K562 (cell line): Measurements from ENCODE around the gene DOK3. TPM values are rescaled to one million over a fixed set of nuclear protein-coding genes. Genes with fewer than 3 reads are reported as not detected.

Experiments used
- ARID1B ChIP-seq: fragments of 450-650 bp; IDR thresholded peaks from 2 replicates; pipeline ENCODE4 v1.6.1; 2016; ENCODE audit warnings: antibody characterized with exemption, mild to moderate bottlenecking, inconsistent platforms
- BRF2 ChIP-seq: IDR thresholded peaks from 3 replicates; pipeline ENCODE4 v1.6.1; 2011; ENCODE audit warnings: borderline replicate concordance, mild to moderate bottlenecking; ENCODE audit not compliant: insufficient read length, insufficient read depth
- CBFA2T3 ChIP-seq: fragments of 450-650 bp; IDR thresholded peaks from 2 replicates; pipeline ENCODE4 v1.6.1; 2017
- CBX1 ChIP-seq: sonication (generic); IDR thresholded peaks from 2 replicates; pipeline ENCODE4 v1.6.1; 2016; ENCODE audit warnings: antibody characterized with exemption, low read depth, mild to moderate bottlenecking
- CCAR2 ChIP-seq: fragments of 200-400 bp; formaldehyde crosslinking; IDR thresholded peaks from 2 replicates; pipeline ENCODE4 v1.6.1; 2017; ENCODE audit warnings: mild to moderate bottlenecking, low read depth, low read length
- DACH1 ChIP-seq: fragments of 450-650 bp; IDR thresholded peaks from 2 replicates; pipeline ENCODE4 v1.6.1; 2018; ENCODE audit not compliant: partially characterized antibody
- DLX4 ChIP-seq: fragments of 250-450 bp; sonication (Bioruptor Pico); IDR thresholded peaks from 2 replicates; pipeline ENCODE4 v1.6.1; 2021; ENCODE audit warnings: mild to moderate bottlenecking
- E2F8 ChIP-seq: fragments of 450-650 bp; IDR thresholded peaks from 2 replicates; pipeline ENCODE4 v1.7.1; 2018; ENCODE audit warnings: mild to moderate bottlenecking, low read depth; ENCODE audit not compliant: partially characterized antibody
- FOSL1 ChIP-seq: fragments of 200-800 bp; sonication (Bioruptor generic); conservative IDR thresholded peaks from 2 replicates; pipeline ENCODE4 v1.6.1; 2016; ENCODE audit warnings: missing genetic modification characterization, missing compliant biosample characterization
- FOXA3 ChIP-seq, 2 experiments: fragments of 450-650 bp in 1 of 2; sonication (generic) in 1 of 2; formaldehyde crosslinking; IDR thresholded peaks in 1 of 2; conservative IDR thresholded peaks in 1 of 2; 2 replicates each; pipeline versions ENCODE4 v1.4.0 to v1.8.0; 2020 to 2022; ENCODE audit warnings: mild to moderate bottlenecking in 2 of 2, missing genetic modification reagents in 1 of 2
- GTF2F1 ChIP-seq: IDR thresholded peaks from 2 replicates; pipeline ENCODE4 v1.6.1; 2011; ENCODE audit warnings: low read depth, low read length, improper control_type of control experiment
- HDAC1 ChIP-seq, 2 experiments: fragments of 450-650 bp; IDR thresholded peaks; 2 replicates each; pipeline ENCODE4 v1.6.1; 2016 to 2017; ENCODE audit warnings: inconsistent platforms in 1 of 2, mild to moderate bottlenecking in 1 of 2, moderate library complexity in 1 of 2
- KHSRP ChIP-seq: fragments of 450-650 bp; IDR thresholded peaks from 2 replicates; pipeline ENCODE4 v1.6.1; 2017
- NRF1 ChIP-seq, 2 experiments: fragments of 450-650 bp; IDR thresholded peaks in 1 of 2; conservative IDR thresholded peaks in 1 of 2; 2 replicates each; pipeline ENCODE4 v1.6.1; 2014; ENCODE audit warnings: mild to moderate bottlenecking in 2 of 2
- POLR2AphosphoS5 ChIP-seq: IDR thresholded peaks from 2 replicates; pipeline ENCODE4 v1.6.1; 2011; ENCODE audit warnings: mild to moderate bottlenecking, low read depth, low read length, moderate library complexity; ENCODE audit not compliant: control insufficient read depth, insufficient read depth
- SMAD2 ChIP-seq: fragments of 150-350 bp; IDR thresholded peaks from 2 replicates; pipeline ENCODE4 v1.6.1; 2014; ENCODE audit warnings: low read depth, mild to moderate bottlenecking, low read length
- SNIP1 ChIP-seq: fragments of 450-650 bp; IDR thresholded peaks from 2 replicates; pipeline ENCODE4 v1.7.1; 2017; ENCODE audit warnings: low read depth, mild to moderate bottlenecking
- STAG1 ChIP-seq: sonication (generic); formaldehyde crosslinking; IDR thresholded peaks from 2 replicates; pipeline ENCODE4 v1.5.0; 2020; ENCODE audit warnings: missing genetic modification reagents, borderline replicate concordance
- TCFL5 ChIP-seq: fragments of 250-450 bp; sonication (Bioruptor Pico); conservative IDR thresholded peaks from 2 replicates; pipeline ENCODE4 v1.6.1; 2021; ENCODE audit warnings: mild to moderate bottlenecking, moderate library complexity, matching md5 sums
- TOE1 ChIP-seq, 2 experiments: fragments of 450-650 bp in 1 of 2; sonication (generic) in 1 of 2; formaldehyde crosslinking in 1 of 2; IDR thresholded peaks; 2 replicates each; pipeline versions ENCODE4 v1.7.1 to v1.8.0; 2016 to 2022; ENCODE audit warnings: borderline replicate concordance in 2 of 2, mild to moderate bottlenecking in 2 of 2, antibody characterized with exemption in 1 of 2, inconsistent platforms in 1 of 2, low read depth in 1 of 2, missing genetic modification reagents in 1 of 2, moderate library complexity in 1 of 2
- XRCC4 ChIP-seq: IDR thresholded peaks from one replicate; pipeline ENCODE4 v1.6.1; 2011; ENCODE audit not compliant: insufficient read depth, insufficient read length; ENCODE audit errors: extremely low read depth
- ZBTB17 ChIP-seq: fragments of 450-650 bp; formaldehyde crosslinking; IDR thresholded peaks from 2 replicates; pipeline ENCODE4 v1.4.0; 2020; ENCODE audit warnings: mild to moderate bottlenecking
- ZBTB9 ChIP-seq: fragments of 450-650 bp; formaldehyde crosslinking; IDR thresholded peaks from 2 replicates; pipeline ENCODE4 v1.4.0; 2020; ENCODE audit warnings: mild to moderate bottlenecking, moderate library complexity
- ZFP1 ChIP-seq: fragments of 450-650 bp; formaldehyde crosslinking; IDR thresholded peaks from 2 replicates; pipeline ENCODE4 v1.4.0; 2020; ENCODE audit warnings: mild to moderate bottlenecking, mixed read lengths
- ZNF583 ChIP-seq: fragments of 250-450 bp; sonication (Bioruptor Pico); IDR thresholded peaks from 2 replicates; pipeline ENCODE4 v1.4.0; 2020
- ZNF785 ChIP-seq: fragments of 250-450 bp; sonication (Bioruptor Pico); IDR thresholded peaks from 2 replicates; pipeline ENCODE4 v1.4.0; 2020; ENCODE audit warnings: mild to moderate bottlenecking
- polyA plus RNA-seq, 8 experiments: library from polyadenylated mRNA; depleted of rRNA in 4 of 8; stranded (reverse) in 5 of 8; unstranded in 3 of 8; fragments of >200 nt; fragmentation: Nextera tagmentation in 2 of 8; fragmentation: Illumina TruSeq in 1 of 8; extraction: Ambion mirVana in 2 of 8; extraction: Trizol in 1 of 8; gene quantifications; 2 replicates each; pipeline versions ENCODE4 v1.2.1 to v1.2.3, GENCODE V29; 2011 to 2014; ENCODE audit warnings: inconsistent platforms in 1 of 8, missing spikeins in 1 of 8
- total RNA-seq, 7 experiments: library from RNA; depleted of rRNA in 6 of 7; stranded (reverse); fragments of >200 nt in 6 of 7; fragmentation: Illumina TruSeq in 2 of 7; extraction: Trizol in 2 of 7; gene quantifications; 2 replicates each; pipeline versions ENCODE4 v1.2.1 to v1.2.3, GENCODE V29; 2011 to 2021; ENCODE audit warnings: low replicate concordance in 1 of 7

DOK3 gene
- total and polyA plus RNA-seq, 9 of the 15 experiments (the other 6 are each of a cell fraction or from before 2014, with no cell fraction given) = 1.3 to 23.0 (median 8.0) TPM

GRCh38 chr5:177508837-177509236 is 789 bp downstream of the DOK3 start (continued):
- peak; percentile 94 for TF ChIP-seq CBFA2T3
- TF ChIP-seq NRF1 (conservative IDR thresholded peaks at IDR 0.05 in 1 of 2, IDR thresholded peaks at IDR 0.05 in 1 of 2) = no peak
- TF ChIP-seq E2F8 = no peak
- no peak for TF ChIP-seq ZNF785 (CRISPR knock-in tag)
- no peak for TF ChIP-seq STAG1
- no peak for TF ChIP-seq CCAR2
- no peak for TF ChIP-seq SMAD2
- TF ChIP-seq ZNF583 (CRISPR knock-in tag) = no peak
- no peak for TF ChIP-seq GTF2F1
- peak; percentile 89 for TF ChIP-seq ARID1B
- no peak for TF ChIP-seq CBX1
- peak; percentile 92; the same call in 1 of the 2 replicates for TF ChIP-seq POLR2AphosphoS5
- no peak for TF ChIP-seq TCFL5
- TF ChIP-seq DLX4 (CRISPR knock-in tag) = no peak
- TF ChIP-seq ZBTB9 (CRISPR knock-in tag) = no peak
- no peak for TF ChIP-seq SNIP1
- TF ChIP-seq XRCC4 = no peak
- no peak for TF ChIP-seq TOE1 (IDR thresholded peaks at IDR 0.05; ENCODE audit: borderline replicate concordance)
- TF ChIP-seq TOE1 (CRISPR knock-in tag; IDR thresholded peaks at IDR 0.05; ENCODE audit: borderline replicate concordance, low read depth) = no peak
- TF ChIP-seq FOSL1 (tag) = no peak
- TF ChIP-seq ZBTB17 (CRISPR knock-in tag) = no peak
- TF ChIP-seq DACH1 = peak; percentile 54
- TF ChIP-seq KHSRP = no peak
- TF ChIP-seq HDAC1 (IDR thresholded peaks at IDR 0.05) = 0 out of 4 replicates have a peak, but pooled peaks of 1 of the 2 experiments have one; percentile 8
- TF ChIP-seq FOXA3 (CRISPR knock-in tag; conservative IDR thresholded peaks at IDR 0.05 in 1 of 2, IDR thresholded peaks at IDR 0.05 in 1 of 2) = no peak
- no peak for TF ChIP-seq BRF2
- TF ChIP-seq ZFP1 (CRISPR knock-in tag) = no peak
